ENCODE measurements around the gene DDX42.
A peak's percentile ranks its signal among the peaks of the same experiment; 100 is the strongest.
"Not testable (repeated sequence)": the region's sequence is repeated elsewhere in the genome, so short reads cannot be mapped to it uniquely, and the experiment has no call there.

DDX42 gene

GRCh38 chr17:63841350-63842172 is 67.6 kb downstream of the DDX42 start:
- peak; percentile 39 for DNase-seq (ENCODE audit: low spot score)
- in situ Hi-C loops (cut with MboI; ENCODE audit: low sequenced_read_pairs, unreplicated experiment) = no loop called here
- no peak for TF ChIP-seq CTCF (IDR thresholded peaks at IDR 0.05; ENCODE audit: borderline replicate concordance, control extremely low read depth, extremely low read depth, insufficient read depth, missing control alignments)

GRCh38 chr17:63842173-63842539 is 68.2 kb downstream of the DDX42 start:
- TF ChIP-seq CTCF (IDR thresholded peaks at IDR 0.05; ENCODE audit: borderline replicate concordance, control extremely low read depth, extremely low read depth, insufficient read depth, missing control alignments) = no peak
- no peak for DNase-seq (ENCODE audit: low spot score)
- in situ Hi-C loops (cut with MboI; ENCODE audit: low sequenced_read_pairs, unreplicated experiment) = no loop called here

- in situ Hi-C loops (cut with MboI; ENCODE audit: low sequenced_read_pairs, unreplicated experiment) = no loop called here
- TF ChIP-seq CTCF (IDR thresholded peaks at IDR 0.05; ENCODE audit: borderline replicate concordance, control extremely low read depth, extremely low read depth, insufficient read depth, missing control alignments) = no peak
- peak; percentile 98 for DNase-seq (ENCODE audit: low spot score)
Observed at GRCh38 chr17:63842540-63843386, 68.8 kb downstream of the DDX42 start, which contains the start of gene SMARCD2. TSS of gene SMARCD2 (minus strand) at chr17:63842685. CDS start at chr17:63842674, 11 bp downstream.

- DNase-seq (ENCODE audit: low spot score) = peak; percentile 53
Observed at GRCh38 chr17:63843387-63843888, 69.5 kb downstream of the DDX42 start.

GRCh38 chr17:63843910-63844677 is 70.1 kb downstream of the DDX42 start:
- in situ Hi-C loops (cut with MboI; ENCODE audit: low sequenced_read_pairs, unreplicated experiment) = no loop called here

More at GRCh38 chr17:63843387-63843888, 69.5 kb downstream of the DDX42 start:
- in situ Hi-C loops (cut with MboI; ENCODE audit: low sequenced_read_pairs, unreplicated experiment) = not testable (repeated sequence)

GRCh38 chr17:63845509-63845908 is 71.5 kb downstream of the DDX42 start:
- no peak for TF ChIP-seq CTCF (IDR thresholded peaks at IDR 0.05; ENCODE audit: borderline replicate concordance, control extremely low read depth, extremely low read depth, insufficient read depth, missing control alignments)
- DNase-seq (ENCODE audit: low spot score) = no peak
- in situ Hi-C loops (cut with MboI; ENCODE audit: low sequenced_read_pairs, unreplicated experiment) = no loop called here

More at GRCh38 chr17:63843910-63844677, 70.1 kb downstream of the DDX42 start:
- DNase-seq (ENCODE audit: low spot score) = no peak
- TF ChIP-seq CTCF (IDR thresholded peaks at IDR 0.05; ENCODE audit: borderline replicate concordance, control extremely low read depth, extremely low read depth, insufficient read depth, missing control alignments) = no peak
